Measurements from ENCODE around the gene NPLOC4. TPM values are rescaled to one million over a fixed set of nuclear protein-coding genes. Genes with fewer than 3 reads are reported as not detected.

Gene NPLOC4
- polyA plus RNA-seq, 3 donors: 53.8 to 73.2 (median 54.3) TPM

DNA sequence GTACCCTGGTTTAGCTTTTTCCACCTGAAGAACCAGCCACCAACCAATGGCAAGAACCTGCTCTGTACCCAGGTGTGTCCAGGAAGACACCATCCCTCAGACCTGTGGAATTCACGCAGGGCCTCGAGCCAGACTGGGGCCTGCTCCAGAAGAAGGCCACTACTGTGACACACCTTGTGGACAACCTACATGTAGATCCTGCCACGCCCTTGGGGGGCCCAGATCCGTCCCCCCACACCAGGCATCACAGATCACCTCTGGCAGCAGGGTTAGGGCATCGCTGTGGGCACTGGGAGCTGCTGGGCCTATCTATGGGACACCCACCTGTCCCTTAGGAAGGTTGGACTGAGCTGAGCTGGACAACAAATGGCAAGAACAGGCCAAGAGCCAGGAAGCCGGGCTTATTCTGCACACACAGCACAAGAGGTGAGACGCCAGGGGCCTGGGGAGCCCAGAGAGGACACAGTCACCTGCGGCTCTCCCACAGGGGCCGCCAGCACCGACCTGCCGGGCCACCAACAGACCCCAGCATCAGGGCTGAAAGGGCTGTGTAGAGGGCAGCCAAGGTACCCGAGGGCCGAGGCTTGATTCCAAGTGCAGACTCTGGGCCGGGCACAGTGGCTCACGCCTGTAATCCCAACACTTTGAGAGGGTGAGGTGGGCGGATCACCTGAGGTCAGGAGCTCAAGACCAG, 92.5 kb downstream of the NPLOC4 start:
- DNase-seq (ENCODE audit: extremely low read depth in 1 of 11, low read depth in 9 of 11, low spot score in 4 of 11): no peak

DNA sequence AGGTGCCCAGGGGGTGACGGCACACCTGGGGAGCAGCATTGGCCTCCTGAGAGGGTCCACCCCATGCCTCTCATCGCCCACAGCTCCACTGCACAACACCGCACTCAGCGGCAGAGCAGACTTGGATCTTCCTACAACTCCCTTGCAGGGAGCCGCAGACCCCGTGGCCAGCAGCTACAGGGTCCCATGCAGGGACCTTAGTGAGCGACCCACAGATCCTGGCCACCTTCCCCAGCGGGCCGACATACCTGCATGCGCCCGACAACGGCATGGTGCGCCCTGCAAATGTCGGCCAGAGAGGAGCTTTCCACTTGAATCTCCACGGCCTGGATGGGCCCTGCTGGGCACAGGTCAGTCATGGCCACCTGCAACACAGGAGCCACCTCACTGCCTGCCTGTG, 93.2 kb downstream of the NPLOC4 start:
- no peak for DNase-seq (ENCODE audit: extremely low read depth in 1 of 11, low read depth in 9 of 11, low spot score in 4 of 11)

DNA sequence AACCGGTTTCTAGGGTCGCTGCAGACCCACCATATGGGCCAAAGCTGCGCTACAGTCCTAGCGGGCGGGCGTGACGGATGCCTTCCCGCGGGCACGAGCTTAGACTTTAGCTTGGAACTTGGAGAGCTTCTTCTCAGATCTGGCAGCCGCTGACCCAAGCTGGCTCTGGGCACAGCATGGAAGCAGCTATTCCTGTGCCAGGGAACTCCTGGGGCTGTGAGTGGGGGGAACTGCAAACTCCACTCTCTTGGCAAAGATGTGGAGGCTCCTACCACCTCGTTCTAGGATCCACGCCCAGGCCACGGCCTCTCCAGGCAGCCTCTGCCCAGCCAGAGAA, 93.6 kb downstream of the NPLOC4 start:
- DNase-seq (ENCODE audit: extremely low read depth in 1 of 11, low read depth in 9 of 11, low spot score in 4 of 11): no peak

DNA sequence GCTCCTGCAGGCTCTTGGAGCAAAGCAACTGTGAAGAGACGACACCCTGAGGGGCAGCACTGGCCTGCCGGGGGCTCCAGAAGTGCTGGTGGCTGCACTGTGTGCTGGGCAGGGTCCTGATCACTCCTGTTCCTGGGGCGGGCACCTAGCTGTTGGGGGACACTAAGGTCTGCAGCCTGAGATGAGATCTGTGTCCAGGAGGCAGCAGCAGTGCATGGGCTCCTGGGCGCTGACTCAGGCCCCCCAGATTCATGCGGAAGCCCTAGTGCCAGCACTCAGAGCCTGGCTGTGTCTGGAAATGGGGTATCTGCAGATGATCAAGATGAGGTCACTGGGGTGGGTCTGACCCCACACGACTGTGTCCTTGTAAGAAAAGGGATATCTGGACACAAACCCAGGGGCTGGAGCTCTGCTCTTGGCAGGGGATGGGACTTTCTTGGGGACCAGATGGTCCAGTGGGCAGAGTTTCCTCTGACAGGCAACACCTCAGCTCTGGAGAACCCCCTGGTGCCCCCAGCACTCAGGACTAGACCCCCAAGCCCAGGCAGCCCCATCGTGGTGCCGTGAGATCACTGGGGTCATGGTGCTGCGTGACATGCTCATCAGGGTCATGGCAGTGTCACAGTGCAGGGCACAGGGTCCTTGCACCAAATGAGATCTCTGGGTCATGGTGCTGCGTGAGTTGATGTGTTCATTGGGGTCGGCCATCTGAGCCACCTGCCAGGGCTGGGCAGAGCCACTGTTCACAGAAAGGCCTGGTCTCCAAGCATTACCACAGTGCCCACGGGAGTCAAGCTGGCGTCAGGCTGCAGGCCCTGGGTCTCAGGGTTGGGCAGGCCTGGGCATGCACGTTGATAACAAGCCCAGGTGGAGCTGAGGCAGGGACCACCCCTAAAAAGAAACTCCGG, 94.2 kb downstream of the NPLOC4 start:
- no peak for DNase-seq (ENCODE audit: extremely low read depth in 1 of 11, low read depth in 9 of 11, low spot score in 4 of 11)

DNA sequence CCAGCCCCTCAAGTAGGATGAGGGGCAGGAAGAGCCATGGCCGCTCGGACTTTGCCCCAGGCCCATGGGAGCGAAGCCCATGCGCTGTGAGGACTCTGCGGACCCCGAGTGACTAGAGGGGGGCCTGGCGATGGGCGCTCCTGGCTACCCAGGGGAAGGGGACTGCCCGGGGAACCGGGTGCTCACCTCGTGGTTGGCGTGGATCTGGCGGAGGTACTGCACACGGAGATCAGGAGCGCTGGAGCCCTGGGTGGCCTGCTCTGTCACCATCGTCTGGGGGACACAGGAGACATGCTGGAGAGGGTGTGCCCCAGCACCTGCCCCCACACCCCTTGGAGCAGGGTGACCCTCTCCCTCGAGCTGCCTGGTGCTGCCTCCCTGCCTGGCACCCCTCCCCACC, 95.8 kb downstream of the NPLOC4 start:
- DNase-seq (ENCODE audit: extremely low read depth in 1 of 11, low read depth in 9 of 11, low spot score in 4 of 11): no peak

DNA sequence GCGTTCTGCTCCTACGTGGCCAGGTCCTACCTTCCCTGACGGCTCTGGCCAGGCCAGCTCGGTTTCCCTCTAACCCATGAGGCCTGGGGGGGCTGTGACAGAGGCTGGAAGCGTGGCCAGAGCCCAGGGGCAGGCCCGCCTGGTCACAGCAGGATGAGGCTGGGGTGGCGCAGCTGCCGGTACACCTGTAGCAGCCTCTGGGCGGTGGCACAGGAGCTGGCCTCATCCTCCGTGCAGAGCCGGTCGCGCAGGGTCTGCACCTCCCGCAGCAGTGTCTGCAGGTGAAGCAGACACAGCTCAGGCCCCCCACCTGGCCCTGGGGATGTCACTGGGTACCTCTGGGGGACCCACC, 96.3 kb downstream of the NPLOC4 start:
- no peak for DNase-seq (ENCODE audit: extremely low read depth in 1 of 11, low read depth in 9 of 11, low spot score in 4 of 11)

DNA sequence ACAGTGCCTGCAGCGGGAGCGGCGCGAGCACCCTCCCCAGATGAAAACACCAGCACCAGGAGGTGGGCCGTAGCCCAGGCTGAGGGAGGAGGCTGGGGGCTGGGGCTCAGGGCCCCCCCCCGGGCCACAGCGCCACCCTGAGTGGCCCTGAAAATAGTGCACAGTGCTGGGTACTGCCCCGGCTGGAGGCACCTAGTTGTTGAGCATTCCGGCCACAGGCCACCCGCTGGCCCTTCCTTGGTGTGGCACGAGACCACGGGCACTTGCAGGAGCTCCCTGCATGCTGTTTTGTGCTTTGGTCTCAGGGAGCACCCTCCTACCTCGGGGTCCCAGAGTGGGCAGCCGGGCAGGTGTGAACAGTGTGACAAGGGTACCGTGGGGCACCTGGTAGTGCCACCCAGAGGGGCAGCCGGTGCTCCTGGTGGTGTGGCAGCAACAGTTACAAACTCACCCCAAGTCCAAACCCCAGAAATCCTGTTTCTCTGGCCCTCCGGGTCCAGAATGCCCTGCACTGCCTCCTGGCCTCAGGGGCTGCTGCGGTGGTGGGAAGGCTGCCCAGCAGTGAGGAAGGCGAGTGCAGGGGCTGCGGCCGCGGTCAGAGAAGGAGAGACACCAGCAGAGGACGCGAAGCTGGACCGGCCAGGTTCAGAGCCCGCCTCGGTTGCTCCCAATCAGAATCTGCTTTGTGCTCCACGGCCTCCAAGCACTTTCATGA, 96.8 kb downstream of the NPLOC4 start:
- DNase-seq (ENCODE audit: extremely low read depth in 1 of 11, low read depth in 9 of 11, low spot score in 4 of 11): no peak

DNA sequence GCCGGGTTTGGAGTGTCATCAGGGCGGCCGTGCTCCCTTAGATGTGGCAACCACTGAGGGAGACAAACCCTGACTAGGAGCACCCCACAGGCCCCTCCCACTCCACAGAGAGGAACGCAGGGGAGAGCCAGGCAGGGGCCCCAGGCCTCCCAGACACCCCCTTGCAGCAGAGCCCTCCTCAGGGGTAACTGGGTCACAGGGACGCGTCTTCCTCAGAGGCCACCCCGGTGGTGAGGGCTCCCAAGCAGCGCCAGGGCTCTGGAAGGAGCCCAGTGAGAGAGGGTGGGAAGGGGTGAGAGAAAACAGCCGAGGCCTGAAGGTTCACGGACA, 97.4 kb downstream of the NPLOC4 start:
- DNase-seq (ENCODE audit: extremely low read depth in 1 of 11, low read depth in 9 of 11, low spot score in 4 of 11): no peak

DNA sequence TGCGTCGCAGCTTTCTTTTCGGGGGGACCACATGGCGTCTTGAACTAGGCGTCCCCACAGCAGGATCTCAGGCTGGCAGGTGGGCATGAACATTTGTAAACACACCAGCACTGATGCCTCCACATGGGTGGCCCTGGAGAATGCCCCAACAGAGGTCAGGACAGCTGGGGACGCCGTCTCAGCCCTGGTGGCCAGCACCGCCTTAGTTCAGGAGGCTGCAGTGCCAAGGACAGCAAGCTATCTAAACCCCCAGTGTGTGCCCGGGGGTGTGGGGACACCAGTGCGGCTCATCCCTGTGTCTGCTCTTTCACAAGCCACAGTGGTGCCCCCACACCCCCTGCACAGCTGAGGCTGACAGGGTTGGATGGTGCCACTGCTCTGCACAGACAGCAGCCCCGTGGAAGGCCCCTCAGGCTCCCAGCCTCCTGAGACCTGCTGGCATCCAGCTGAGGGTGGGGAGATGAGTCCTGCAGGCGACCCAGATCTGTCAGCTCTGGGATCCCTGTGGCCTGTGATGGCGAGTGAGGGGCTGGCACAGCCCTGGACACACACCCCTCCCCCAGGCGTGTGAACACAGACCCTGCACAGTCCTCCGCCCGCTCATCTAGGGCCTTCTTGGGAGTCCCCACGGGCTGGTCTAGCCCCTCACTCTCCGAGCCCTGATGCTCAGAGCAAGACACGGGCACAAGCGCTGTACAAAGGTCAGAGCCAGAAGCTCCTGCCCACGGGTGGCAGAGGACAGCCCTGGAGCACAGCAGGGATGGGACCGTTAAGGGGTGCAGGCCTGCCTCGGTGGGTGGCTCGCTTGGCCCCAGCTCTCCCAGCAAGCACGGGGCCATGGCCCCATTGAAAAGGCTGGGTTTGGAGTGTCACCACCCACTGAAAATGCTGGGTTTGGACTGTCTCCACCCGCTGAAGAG, 98.0 kb downstream of the NPLOC4 start:
- no peak for DNase-seq (ENCODE audit: extremely low read depth in 1 of 11, low read depth in 9 of 11, low spot score in 4 of 11)

DNA sequence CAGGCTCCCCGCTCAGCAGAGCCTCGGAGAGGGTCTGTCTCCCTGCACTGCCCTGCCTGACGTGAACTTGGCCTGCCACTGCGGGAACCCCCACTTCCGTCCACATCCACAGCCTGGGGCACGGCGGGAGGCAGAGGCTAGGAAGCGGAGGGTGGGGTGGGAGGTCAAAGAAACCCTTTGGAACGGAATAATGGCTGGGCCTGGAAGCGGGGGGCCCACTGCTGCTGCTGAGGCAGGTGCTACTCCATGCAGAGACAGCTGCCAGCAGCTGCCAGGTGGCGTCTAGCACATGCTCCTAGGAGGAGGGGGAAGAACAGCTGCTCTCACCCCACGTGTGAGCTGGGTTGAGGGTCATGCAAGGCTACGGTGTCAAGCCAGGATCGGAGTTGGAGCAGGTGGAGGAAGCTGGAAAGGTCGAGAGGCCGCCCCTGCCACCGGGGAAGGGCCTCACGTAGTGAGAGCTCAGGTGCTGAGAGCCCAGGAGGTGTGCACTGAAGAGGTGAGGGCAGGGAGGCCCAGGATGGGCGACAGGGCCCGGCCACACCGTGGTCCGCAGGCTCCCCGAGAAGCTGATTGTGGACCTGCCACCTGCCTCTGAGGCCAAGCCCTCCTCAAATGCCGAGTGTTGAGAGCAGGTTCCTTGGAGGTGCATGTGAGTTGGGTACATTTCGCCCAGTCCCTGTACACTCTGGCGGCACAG, 98.9 kb downstream of the NPLOC4 start:
- DNase-seq (ENCODE audit: extremely low read depth in 1 of 11, low read depth in 9 of 11, low spot score in 4 of 11): no peak

DNA sequence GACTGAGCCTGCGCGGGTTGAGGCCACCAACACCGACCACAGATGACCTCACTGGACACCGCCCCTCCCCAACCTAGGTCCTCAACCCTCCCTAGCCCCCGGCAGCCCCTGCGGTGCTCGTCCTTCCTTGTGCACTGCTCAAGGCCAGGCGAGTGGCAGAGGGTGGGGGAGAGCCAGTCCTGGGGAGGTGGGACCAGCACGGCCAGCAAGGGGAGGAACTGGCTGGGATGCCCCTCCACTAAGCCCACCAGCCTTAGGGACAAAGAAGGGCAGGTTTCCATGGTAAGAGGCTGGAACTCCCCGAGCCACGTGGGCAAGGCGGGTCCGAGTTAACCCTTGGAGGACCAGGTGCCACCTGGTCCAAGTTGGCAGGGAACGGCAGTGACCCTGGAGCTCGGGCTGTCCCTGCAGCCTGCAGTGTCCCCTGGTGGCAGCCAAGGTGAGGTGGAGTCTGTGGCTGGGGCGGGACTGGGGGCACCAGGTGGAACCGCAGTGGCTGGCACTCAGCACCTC, 99.5 kb downstream of the NPLOC4 start:
- DNase-seq (ENCODE audit: extremely low read depth in 1 of 11, low read depth in 9 of 11, low spot score in 4 of 11): peak in 1 of 11 donors; percentile 75

DNA sequence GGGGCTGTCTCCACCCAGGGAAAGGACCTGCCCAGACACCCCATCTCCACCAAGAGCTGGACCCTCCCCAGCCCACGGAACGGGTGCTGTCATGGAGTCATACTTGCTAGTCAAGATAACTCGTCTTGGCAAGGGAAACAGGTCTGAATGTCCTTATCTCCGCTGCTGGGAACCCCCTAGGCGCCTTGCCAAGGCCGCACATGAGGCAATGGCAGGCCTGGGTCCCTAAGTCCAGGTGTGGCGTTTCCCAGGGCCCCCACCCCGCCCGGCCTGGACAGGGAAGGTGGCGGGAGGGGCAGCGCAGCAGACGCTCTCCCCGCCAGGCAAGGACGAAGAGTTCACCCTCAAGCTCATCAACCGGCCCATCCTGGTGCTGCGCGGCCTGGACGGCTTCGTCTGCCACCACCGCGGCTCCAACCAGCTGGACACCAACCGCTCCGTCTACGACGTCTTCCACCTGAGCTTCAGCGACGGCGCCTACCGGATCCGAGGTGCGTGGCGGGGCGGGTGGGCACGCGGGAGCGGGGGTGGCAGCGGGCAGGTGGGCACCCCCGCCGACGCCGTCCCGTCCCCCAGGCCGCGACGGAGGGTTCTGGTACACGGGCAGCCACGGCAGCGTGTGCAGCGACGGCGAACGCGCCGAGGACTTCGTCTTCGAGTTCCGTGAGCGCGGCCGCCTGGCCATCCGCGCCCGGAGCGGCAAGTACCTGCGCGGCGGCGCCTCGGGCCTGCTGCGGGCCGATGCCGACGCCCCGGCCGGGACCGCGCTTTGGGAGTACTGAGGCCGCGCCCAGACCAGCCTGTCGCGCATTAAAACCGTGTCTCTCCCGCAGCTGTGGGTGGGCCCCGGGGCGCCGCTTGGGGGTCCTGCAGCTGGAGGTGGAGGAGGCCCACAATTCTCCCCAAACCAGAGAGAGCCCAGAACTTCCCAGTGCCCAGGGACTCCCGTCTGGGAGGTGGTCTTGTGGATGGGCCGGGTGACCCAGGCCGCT, 100.3 kb downstream of the NPLOC4 start:
- DNase-seq (ENCODE audit: extremely low read depth in 1 of 11, low read depth in 9 of 11, low spot score in 4 of 11): no peak

DNA sequence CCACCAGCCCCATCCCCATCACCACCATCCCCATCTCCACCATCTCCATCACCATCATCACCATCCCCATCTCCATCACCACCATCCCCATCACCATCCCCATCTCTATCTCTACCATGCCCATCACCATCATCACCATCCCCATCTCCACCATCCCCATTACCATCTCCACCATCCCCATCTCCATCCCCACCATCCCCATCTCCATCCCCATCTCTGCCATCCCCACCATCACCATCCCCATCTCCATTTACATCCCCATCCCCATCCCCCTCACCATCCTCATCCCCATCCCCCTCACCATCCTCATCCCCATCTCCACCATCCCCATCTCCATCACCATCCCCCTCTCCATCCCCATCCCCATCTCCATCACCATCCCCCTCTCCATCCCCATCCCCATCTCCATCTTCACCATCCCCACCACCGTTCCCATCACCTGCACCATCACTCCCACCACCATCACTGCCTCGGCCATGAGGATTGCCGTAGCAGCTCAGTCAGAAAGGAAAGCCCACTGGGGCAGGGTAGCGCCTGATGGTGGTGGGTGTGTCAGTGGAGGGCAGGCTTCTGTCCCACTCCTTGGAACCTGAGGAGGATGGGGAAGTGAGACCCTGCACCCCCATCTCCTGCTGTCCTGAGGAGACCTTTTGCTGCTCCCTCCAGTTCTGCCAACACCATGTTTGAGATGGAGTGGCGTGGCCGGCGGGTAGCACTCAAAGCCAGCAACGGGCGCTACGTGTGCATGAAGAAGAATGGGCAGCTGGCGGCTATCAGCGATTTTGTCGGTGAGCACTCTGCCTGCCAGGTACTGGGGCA, 101.2 kb downstream of the NPLOC4 start:
- no peak for DNase-seq (ENCODE audit: extremely low read depth in 1 of 11, low read depth in 9 of 11, low spot score in 4 of 11)

DNA sequence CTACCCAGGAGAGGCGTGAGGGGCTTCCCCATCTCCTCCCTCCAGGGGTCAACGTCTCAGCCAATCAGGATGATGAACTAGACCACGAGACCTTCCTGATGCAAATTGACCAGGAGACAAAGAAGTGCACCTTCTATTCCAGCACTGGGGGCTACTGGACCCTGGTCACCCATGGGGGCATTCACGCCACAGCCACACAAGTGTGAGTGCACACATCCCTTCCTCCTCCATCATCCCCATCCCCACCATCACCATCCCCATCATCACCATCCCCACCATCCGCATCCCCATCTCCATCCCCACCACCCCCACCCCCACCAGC, 101.9 kb downstream of the NPLOC4 start:
- DNase-seq (ENCODE audit: extremely low read depth in 1 of 11, low read depth in 9 of 11, low spot score in 4 of 11): no peak

DNA sequence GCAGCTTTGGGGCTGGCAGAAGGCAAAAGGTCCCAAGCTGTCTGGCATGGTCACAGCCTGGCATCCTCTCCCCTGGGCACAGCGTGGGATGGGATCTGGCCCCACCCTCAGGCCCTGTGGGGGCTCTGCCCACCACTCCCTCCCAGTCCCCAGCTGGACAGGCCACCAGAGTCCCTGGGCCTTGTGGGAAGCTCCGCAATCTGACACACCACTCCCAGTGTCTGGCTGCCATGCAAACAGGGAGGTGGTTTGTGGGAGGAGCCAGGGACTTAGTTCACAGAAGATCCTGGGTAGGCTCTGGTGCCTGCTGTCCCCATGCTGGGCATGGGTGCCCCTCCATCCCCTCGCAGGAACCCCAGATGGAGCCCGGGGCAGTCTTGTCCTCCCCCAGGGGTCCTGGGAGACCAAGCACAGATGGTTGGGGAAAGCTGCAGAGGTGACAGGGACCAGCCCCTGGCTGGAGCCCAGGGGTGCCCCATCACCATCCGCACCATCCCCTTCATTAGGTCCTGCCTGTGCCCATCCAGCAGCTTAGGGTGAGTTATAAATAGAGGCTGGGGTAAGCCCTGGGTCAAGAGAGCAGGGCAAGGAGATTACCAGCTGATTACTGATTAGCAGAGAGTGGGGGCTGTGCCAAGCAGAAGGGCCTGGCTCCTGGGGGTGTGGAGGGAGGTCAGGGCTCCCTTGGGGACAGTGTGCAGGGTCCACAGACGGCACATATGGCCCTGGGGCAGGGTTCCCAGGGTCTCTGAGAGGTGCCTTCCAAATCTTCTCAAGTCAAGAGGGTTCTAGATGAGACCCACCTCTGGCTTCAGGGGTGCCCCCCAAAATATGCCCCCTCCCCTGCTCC, 102.5 kb downstream of the NPLOC4 start:
- no peak for DNase-seq (ENCODE audit: extremely low read depth in 1 of 11, low read depth in 9 of 11, low spot score in 4 of 11)

Measured in renal cortex interstitium (tissue), 11 donors.